ENCODE measurements around the gene SRSF7. TPM values are rescaled to one million over a fixed set of nuclear protein-coding genes. Genes with fewer than 3 reads are reported as not detected.

SRSF7 gene
- total and polyA plus RNA-seq, 2 donors (not counting 3 experiments of a cell fraction or from before 2014, with no cell fraction given): 165 to 202 TPM

- BruUV-seq (replicated peaks): no TSS peak
- H3K9ac ChIP-seq (replicated peaks; ENCODE audit: extremely low read depth, insufficient read depth, low read length): no peak overlapping the region
- intact Hi-C loops (cut with micrococcal nuclease) (no loop called here), dilution Hi-C loops (cut with MboI; ENCODE audit: extremely low pct_ligation_motif_present, low sequenced_read_pairs) (no loop called here)
- H3K27me3 ChIP-seq (ENCODE audit: control insufficient read depth in 2 of 2, insufficient read depth in 2 of 2, low read length in 2 of 2): no peaks in the 10 kb centered on the region
- no peak overlapping the region for H3K4me3 ChIP-seq (replicated peaks in 1 of 3; ENCODE audit: insufficient read depth in 1 of 3, low read depth in 1 of 3, low read length in 3 of 3)
- TF ChIP-seq POLR2AphosphoS5 (IDR thresholded peaks at IDR 0.05; ENCODE audit: insufficient read depth, low read depth, low read length) (no peak), EZH2 (IDR thresholded peaks at IDR 0.05; ENCODE audit: borderline replicate concordance, low read depth, low read length, severe bottlenecking) (no peak), JUN (IDR thresholded peaks at IDR 0.05; ENCODE audit: borderline replicate concordance, insufficient read depth, insufficient read length, low read depth) (no peak), CTCF (IDR thresholded peaks at IDR 0.05; ENCODE audit: extremely low read depth in 1 of 2, insufficient read depth in 1 of 2, low read depth in 1 of 2, low read length in 2 of 2) (no peak), MYC (IDR thresholded peaks at IDR 0.05; ENCODE audit: low read depth, low read length) (no peak), FOS (IDR thresholded peaks at IDR 0.05; ENCODE audit: borderline replicate concordance, insufficient read depth, low read length) (no peak), POLR2A (IDR thresholded peaks at IDR 0.05; ENCODE audit: low read depth, low read length) (no peak), MAX (IDR thresholded peaks at IDR 0.05; ENCODE audit: insufficient read depth, insufficient read length) (no peak), GATA2 (IDR thresholded peaks at IDR 0.05; ENCODE audit: insufficient read depth, insufficient read length, low read depth, low read length) (no peak)
- H3K27ac ChIP-seq (ENCODE audit: insufficient read depth, low read depth, low read length): no peak overlapping the region
- H3K4me2 ChIP-seq (ENCODE audit: insufficient read depth, low read length): no peak overlapping the region
- no peaks in the 10 kb centered on the region for H3K9me1 ChIP-seq (replicated peaks; ENCODE audit: control insufficient read depth, extremely low read depth, insufficient read depth, low read length)
- ChIA-PET CTCF (interaction anchor here (1.1 kb wide), 1 partner anchor 154 kb away, joined by 3 read pairs; no protein-coding TSS in a partner anchor), POLR2A (no interaction called here)
- DNase-seq (ENCODE audit: low read depth, low spot score) (no peak), FAIRE-seq (no peak)
- no peaks in the 10 kb centered on the region for H3K9me3 ChIP-seq (replicated peaks; ENCODE audit: control insufficient read depth, insufficient read depth, low read length)
- H3K4me1 ChIP-seq (ENCODE audit: control insufficient read depth, extremely low read depth, insufficient read depth, low read length): no peaks in the 10 kb centered on the region
- no peaks in the 10 kb centered on the region for H4K20me1 ChIP-seq (replicated peaks; ENCODE audit: control insufficient read depth, extremely low read depth, insufficient read depth, low read length)
- no peak overlapping the region for H2AFZ ChIP-seq (ENCODE audit: low read depth, low read length)
- no peaks in the 10 kb centered on the region for H3K36me3 ChIP-seq (ENCODE audit: control insufficient read depth in 2 of 2, extremely low read depth in 1 of 2, insufficient read depth in 2 of 2, low read length in 2 of 2)
- no peaks in the 10 kb centered on the region for H3K79me2 ChIP-seq (ENCODE audit: control insufficient read depth, insufficient read depth, low read length)
Measured at GRCh38 chr2:38709567-38710194, 41.5 kb downstream of the SRSF7 start.

Measured in endothelial cell of umbilical vein (primary cell).